Peyer's patch (tissue), 4 donors: Measurements from ENCODE around the gene CHURC1. TPM values are rescaled to one million over a fixed set of nuclear protein-coding genes. Genes with fewer than 3 reads are reported as not detected.
A peak's percentile ranks its signal among the peaks of the same experiment; 100 is the strongest.

ENCODE experiments used
- DNase-seq, 3 donors: peaks; one replicate each; pipeline ENCODE4 v3.0.0-alpha.2; 2017 to 2019
- H3K27ac ChIP-seq, 4 donors: fragments of 200-600 bp; sonication (generic); one replicate each; pipeline ENCODE4 v1.5.1; 2016 to 2019
- H3K27me3 ChIP-seq, 2 donors: fragments of 200-600 bp; sonication (generic); one replicate each; pipeline ENCODE4 v1.5.1; 2019
- H3K36me3 ChIP-seq, 3 donors: fragments of 200-600 bp; sonication (generic); one replicate each; pipeline ENCODE4 v1.5.1; 2016 to 2019
- H3K4me1 ChIP-seq, 4 donors: fragments of 200-600 bp; sonication (generic); one replicate each; pipeline ENCODE4 v1.5.1; 2016 to 2019
- H3K4me3 ChIP-seq, 4 donors: fragments of 200-600 bp; sonication (generic); 1 replicate in 3 of 4; 2 replicates in 1 of 4; pipeline ENCODE4 v1.5.1; 2016 to 2019; ENCODE audit warnings: mild to moderate bottlenecking in 1 of 4
- H3K9me3 ChIP-seq, 4 donors: fragments of 200-600 bp; sonication (generic); one replicate each; pipeline ENCODE4 v1.5.1; 2016 to 2019; ENCODE audit warnings: mild to moderate bottlenecking in 1 of 4
- CTCF ChIP-seq, 6 experiments: fragments of 450-650 bp in 4 of 6; fragments of 200-600 bp in 2 of 6; sonication (generic) in 1 of 6; IDR thresholded peaks; one replicate each; pipeline ENCODE4 v1.5.1; 2017 to 2019; ENCODE audit warnings: antibody characterized with exemption in 6 of 6, mild to moderate bottlenecking in 3 of 6, moderate library complexity in 1 of 6
- POLR2A ChIP-seq, 2 donors: fragments of 450-650 bp; IDR thresholded peaks; one replicate each; pipeline ENCODE4 v1.5.1; 2017; ENCODE audit warnings: antibody characterized with exemption in 2 of 2, mild to moderate bottlenecking in 2 of 2, moderate library complexity in 2 of 2
- total RNA-seq, 4 donors: library from RNA; depleted of rRNA; stranded (reverse); fragments of >200 nt; gene quantifications; one replicate each; pipeline ENCODE4 v1.1.0, GENCODE V29; 2016

The CHURC1 gene
- total RNA-seq, 4 donors from 2014 or later = 51.2 to 72.3 (median 69.7) TPM

GRCh38 chr14:64971491-64971942 lies 57.3 kb downstream of the CHURC1 start:
- no peak for DNase-seq
- H3K4me3 ChIP-seq = peak overlapping the region; percentile 61 to 91 (median 74)
- H3K36me3 ChIP-seq = no peaks in the 10 kb centered on the region
- H3K27ac ChIP-seq = peak overlapping the region; percentile 49 to 72 (median 56)
- no peaks in the 10 kb centered on the region for H3K9me3 ChIP-seq
- H3K4me1 ChIP-seq = peaks cover 0 to 11% (median 4%) of the 10 kb centered on the region in 4 donors
- no peaks in the 10 kb centered on the region for H3K27me3 ChIP-seq
- TF ChIP-seq POLR2A (IDR thresholded peaks at IDR 0.05) = no peak
- no peak for TF ChIP-seq CTCF (IDR thresholded peaks at IDR 0.05)

- Histone ChIP-seq H3K4me3 (peak within 1 kb of the TSS; percentile 61 to 91 (median 74)), H3K9me3 (no peaks in the 10 kb centered on the region), H3K27me3 (no peaks in the 10 kb centered on the region), H3K4me1 (peaks cover 0 to 11% (median 4%) of the 10 kb centered on the region in 4 donors), H3K27ac (peak within 1 kb of the TSS; percentile 49 to 72 (median 60)), H3K36me3 (no peaks in the 10 kb centered on the region)
- DNase-seq = peak in 2 of 3 donors; percentile 51 to 62
- TF ChIP-seq POLR2A (IDR thresholded peaks at IDR 0.05) (no peak), CTCF (IDR thresholded peaks at IDR 0.05) (no peak)
Measured at GRCh38 chr14:64971943-64972791, 57.9 kb downstream of the CHURC1 start, which contains the start of gene RAB15. RAB15 (minus strand) TSS chr14:64972336; CDS start chr14:64972076, 260 bp downstream.

- Histone ChIP-seq H3K9me3 (no peaks in the 10 kb centered on the region), H3K4me3 (peak overlapping the region in 1 of 4 donors; percentile 91), H3K36me3 (no peaks in the 10 kb centered on the region), H3K4me1 (peaks cover 0 to 11% (median 4%) of the 10 kb centered on the region in 4 donors), H3K27ac (peak overlapping the region in 2 of 4 donors; percentile 67 to 72), H3K27me3 (no peaks in the 10 kb centered on the region)
- TF ChIP-seq CTCF (IDR thresholded peaks at IDR 0.05) (no peak), POLR2A (IDR thresholded peaks at IDR 0.05) (no peak)
- DNase-seq = peak in 1 of 3 donors; percentile 44
Measured at GRCh38 chr14:64973026-64973442, 58.8 kb downstream of the CHURC1 start.

- Histone ChIP-seq H3K27me3 (no peaks in the 10 kb centered on the region), H3K27ac (no peak overlapping the region), H3K9me3 (no peaks in the 10 kb centered on the region), H3K36me3 (no peaks in the 10 kb centered on the region), H3K4me3 (no peak overlapping the region), H3K4me1 (peaks cover 0 to 11% (median 4%) of the 10 kb centered on the region in 4 donors)
- DNase-seq = peak in 1 of 3 donors; percentile 29
- TF ChIP-seq POLR2A (IDR thresholded peaks at IDR 0.05) (no peak), CTCF (IDR thresholded peaks at IDR 0.05) (no peak)
Measured at GRCh38 chr14:64973826-64974225, 59.6 kb downstream of the CHURC1 start.

GRCh38 chr14:64974563-64974962 lies 60.3 kb downstream of the CHURC1 start:
- Histone ChIP-seq H3K27ac (no peak overlapping the region), H3K9me3 (no peaks in the 10 kb centered on the region), H3K27me3 (no peaks in the 10 kb centered on the region), H3K4me1 (peaks cover 0 to 11% (median 4%) of the 10 kb centered on the region in 4 donors), H3K4me3 (no peak overlapping the region), H3K36me3 (no peaks in the 10 kb centered on the region)
- TF ChIP-seq POLR2A (IDR thresholded peaks at IDR 0.05) = no peak
- TF ChIP-seq CTCF (IDR thresholded peaks at IDR 0.05) = no peak
- DNase-seq = peak in 1 of 3 donors; percentile 34
